ENCODE measurements around the gene RALGPS2. TPM values are rescaled to one million over a fixed set of nuclear protein-coding genes. Genes with fewer than 3 reads are reported as not detected.

The RALGPS2 gene
- total RNA-seq, 1 experiment from 2014 or later, result 19.3 TPM

- TF ChIP-seq, protein P1, sequence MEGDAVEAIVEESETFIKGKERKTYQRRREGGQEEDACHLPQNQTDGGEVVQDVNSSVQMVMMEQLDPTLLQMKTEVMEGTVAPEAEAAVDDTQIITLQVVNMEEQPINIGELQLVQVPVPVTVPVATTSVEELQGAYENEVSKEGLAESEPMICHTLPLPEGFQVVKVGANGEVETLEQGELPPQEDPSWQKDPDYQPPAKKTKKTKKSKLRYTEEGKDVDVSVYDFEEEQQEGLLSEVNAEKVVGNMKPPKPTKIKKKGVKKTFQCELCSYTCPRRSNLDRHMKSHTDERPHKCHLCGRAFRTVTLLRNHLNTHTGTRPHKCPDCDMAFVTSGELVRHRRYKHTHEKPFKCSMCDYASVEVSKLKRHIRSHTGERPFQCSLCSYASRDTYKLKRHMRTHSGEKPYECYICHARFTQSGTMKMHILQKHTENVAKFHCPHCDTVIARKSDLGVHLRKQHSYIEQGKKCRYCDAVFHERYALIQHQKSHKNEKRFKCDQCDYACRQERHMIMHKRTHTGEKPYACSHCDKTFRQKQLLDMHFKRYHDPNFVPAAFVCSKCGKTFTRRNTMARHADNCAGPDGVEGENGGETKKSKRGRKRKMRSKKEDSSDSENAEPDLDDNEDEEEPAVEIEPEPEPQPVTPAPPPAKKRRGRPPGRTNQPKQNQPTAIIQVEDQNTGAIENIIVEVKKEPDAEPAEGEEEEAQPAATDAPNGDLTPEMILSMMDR (conservative IDR thresholded peaks at IDR 0.05; ENCODE audit: low read depth, low read length), result peak; percentile 44
- no peak for TF ChIP-seq EZH2 (IDR thresholded peaks at IDR 0.05; ENCODE audit: low read length, unreplicated experiment)
- Histone ChIP-seq H3K9me2 (replicated peaks; ENCODE audit: low read length) (no peaks in the 10 kb centered on the region), H3K36me3 (ENCODE audit: low read depth, low read length) (no peaks in the 10 kb centered on the region; the same call in 1 of the 2 replicates), H3K4me1 (ENCODE audit: insufficient read depth, low read length) (peaks cover 7% of the 10 kb centered on the region), H3K4me3 (ENCODE audit: low read length) (no peak overlapping the region), H3K27me3 (ENCODE audit: low read length) (no peaks in the 10 kb centered on the region), H3K4me2 (ENCODE audit: low read length) (no peak overlapping the region), H3K9me3 (ENCODE audit: low read length) (no peaks in the 10 kb centered on the region), H4K20me1 (ENCODE audit: low read length) (0 out of 2 replicates have a peak, but pooled peaks cover 3% of the 10 kb centered on the region), H3K27ac (ENCODE audit: low read length) (no peak overlapping the region), H3K79me2 (ENCODE audit: low read length) (peaks cover 75% of the 10 kb centered on the region), H3K9ac (ENCODE audit: low read length) (no peak overlapping the region), H2AFZ (ENCODE audit: low read length) (no peak overlapping the region), H3F3A (ENCODE audit: low read length, unreplicated experiment) (no peaks in the 10 kb centered on the region)
- CTCF ChIA-PET, result no interaction called here
- POLR2A ChIA-PET (ENCODE audit: unreplicated experiment), result no interaction called here
- DNase-seq (peak; percentile 8), ATAC-seq (no peak)
- intact Hi-C loops (cut with micrococcal nuclease), result no loop called here
- BruUV-seq (replicated peaks), result no TSS peak
Measured at GRCh38 chr1:178733972-178734371, 8.9 kb downstream of the RALGPS2 start.

GRCh38 chr1:178738780-178739179 lies 13.7 kb downstream of the RALGPS2 start:
- Histone ChIP-seq H3K4me3 (ENCODE audit: low read length) (no peak overlapping the region), H3K9me3 (ENCODE audit: low read length) (no peaks in the 10 kb centered on the region), H3K27me3 (ENCODE audit: low read length) (no peaks in the 10 kb centered on the region), H3K4me2 (ENCODE audit: low read length) (no peak overlapping the region), H3K9me2 (replicated peaks; ENCODE audit: low read length) (no peaks in the 10 kb centered on the region), H3F3A (ENCODE audit: low read length, unreplicated experiment) (no peaks in the 10 kb centered on the region), H3K79me2 (ENCODE audit: low read length) (peaks cover 43% of the 10 kb centered on the region), H3K27ac (ENCODE audit: low read length) (no peak overlapping the region), H3K9ac (ENCODE audit: low read length) (no peak overlapping the region), H3K36me3 (ENCODE audit: low read depth, low read length) (peaks cover 15% of the 10 kb centered on the region), H4K20me1 (ENCODE audit: low read length) (no peaks in the 10 kb centered on the region), H3K4me1 (ENCODE audit: insufficient read depth, low read length) (peaks cover 8% of the 10 kb centered on the region; the same call in 1 of the 2 replicates), H2AFZ (ENCODE audit: low read length) (no peak overlapping the region)
- ChIA-PET CTCF (no interaction called here), POLR2A (ENCODE audit: unreplicated experiment) (no interaction called here)
- intact Hi-C loops (cut with micrococcal nuclease), result no loop called here
- TF ChIP-seq EZH2 (IDR thresholded peaks at IDR 0.05; ENCODE audit: low read length, unreplicated experiment) (no peak), EZH2phosphoT487 (IDR thresholded peaks at IDR 0.05; ENCODE audit: borderline replicate concordance, low read length) (no peak)
- TF ChIP-seq, protein P1 (conservative IDR thresholded peaks at IDR 0.05; ENCODE audit: low read depth, low read length), result no peak
- BruUV-seq (replicated peaks), result no TSS peak
- DNase-seq (no peak), ATAC-seq (no peak)

- H3K27me3 ChIP-seq (ENCODE audit: low read length), result no peaks in the 10 kb centered on the region
- DNase-seq (peak; percentile 46), ATAC-seq (peak; percentile 58)
- H2AFZ ChIP-seq (ENCODE audit: low read length), result no peak overlapping the region
- ChIA-PET CTCF (no interaction called here), POLR2A (ENCODE audit: unreplicated experiment) (no interaction called here)
- H3K4me1 ChIP-seq (ENCODE audit: insufficient read depth, low read length), result peaks cover 8% of the 10 kb centered on the region; the same call in 1 of the 2 replicates
- H3K79me2 ChIP-seq (ENCODE audit: low read length), result peaks cover 36% of the 10 kb centered on the region
- H3K4me2 ChIP-seq (ENCODE audit: low read length), result no peak overlapping the region
- H3K27ac ChIP-seq (ENCODE audit: low read length), result no peak overlapping the region
- H3F3A ChIP-seq (ENCODE audit: low read length, unreplicated experiment), result no peaks in the 10 kb centered on the region
- intact Hi-C loops (cut with micrococcal nuclease), result no loop called here
- BruUV-seq (replicated peaks), result no TSS peak
- H3K9ac ChIP-seq (ENCODE audit: low read length), result no peak overlapping the region
- peaks cover 16% of the 10 kb centered on the region for H3K36me3 ChIP-seq (ENCODE audit: low read depth, low read length)
- TF ChIP-seq EZH2phosphoT487 (IDR thresholded peaks at IDR 0.05; ENCODE audit: borderline replicate concordance, low read length) (no peak), EZH2 (IDR thresholded peaks at IDR 0.05; ENCODE audit: low read length, unreplicated experiment) (no peak)
- TF ChIP-seq, protein P1 (conservative IDR thresholded peaks at IDR 0.05; ENCODE audit: low read depth, low read length), result no peak
- H4K20me1 ChIP-seq (ENCODE audit: low read length), result no peaks in the 10 kb centered on the region
- no peak overlapping the region for H3K4me3 ChIP-seq (ENCODE audit: low read length)
- H3K9me2 ChIP-seq (replicated peaks; ENCODE audit: low read length), result no peaks in the 10 kb centered on the region
- no peaks in the 10 kb centered on the region for H3K9me3 ChIP-seq (ENCODE audit: low read length)
Measured at GRCh38 chr1:178739285-178740045, 14.4 kb downstream of the RALGPS2 start.

All from PC-3 (cell line).